Measurements from ENCODE around the gene BAZ1A.

DNA sequence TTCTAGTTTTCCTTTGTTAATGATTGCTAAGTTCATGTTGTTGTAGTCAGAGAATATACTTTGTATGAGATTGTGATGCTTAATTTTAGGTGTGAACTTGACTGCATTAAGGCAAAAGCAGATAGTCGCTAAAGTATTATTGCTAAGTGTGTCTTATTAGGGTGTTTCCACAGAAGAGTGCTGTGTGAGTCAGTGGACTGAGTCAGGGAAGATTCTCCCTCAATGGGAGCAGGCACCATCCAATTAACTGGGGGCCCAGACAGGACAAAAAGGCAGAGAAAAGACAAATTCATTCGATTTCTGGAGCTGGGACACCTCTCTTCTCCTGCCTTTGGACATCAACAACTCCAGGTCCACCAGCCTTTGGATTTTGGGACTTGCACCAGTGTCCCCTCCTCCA lies 48.5 kb downstream of the BAZ1A start:
- TF ChIP-seq, protein P1, sequence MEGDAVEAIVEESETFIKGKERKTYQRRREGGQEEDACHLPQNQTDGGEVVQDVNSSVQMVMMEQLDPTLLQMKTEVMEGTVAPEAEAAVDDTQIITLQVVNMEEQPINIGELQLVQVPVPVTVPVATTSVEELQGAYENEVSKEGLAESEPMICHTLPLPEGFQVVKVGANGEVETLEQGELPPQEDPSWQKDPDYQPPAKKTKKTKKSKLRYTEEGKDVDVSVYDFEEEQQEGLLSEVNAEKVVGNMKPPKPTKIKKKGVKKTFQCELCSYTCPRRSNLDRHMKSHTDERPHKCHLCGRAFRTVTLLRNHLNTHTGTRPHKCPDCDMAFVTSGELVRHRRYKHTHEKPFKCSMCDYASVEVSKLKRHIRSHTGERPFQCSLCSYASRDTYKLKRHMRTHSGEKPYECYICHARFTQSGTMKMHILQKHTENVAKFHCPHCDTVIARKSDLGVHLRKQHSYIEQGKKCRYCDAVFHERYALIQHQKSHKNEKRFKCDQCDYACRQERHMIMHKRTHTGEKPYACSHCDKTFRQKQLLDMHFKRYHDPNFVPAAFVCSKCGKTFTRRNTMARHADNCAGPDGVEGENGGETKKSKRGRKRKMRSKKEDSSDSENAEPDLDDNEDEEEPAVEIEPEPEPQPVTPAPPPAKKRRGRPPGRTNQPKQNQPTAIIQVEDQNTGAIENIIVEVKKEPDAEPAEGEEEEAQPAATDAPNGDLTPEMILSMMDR (IDR thresholded peaks at IDR 0.05): no peak
- TF ChIP-seq, protein P2, sequence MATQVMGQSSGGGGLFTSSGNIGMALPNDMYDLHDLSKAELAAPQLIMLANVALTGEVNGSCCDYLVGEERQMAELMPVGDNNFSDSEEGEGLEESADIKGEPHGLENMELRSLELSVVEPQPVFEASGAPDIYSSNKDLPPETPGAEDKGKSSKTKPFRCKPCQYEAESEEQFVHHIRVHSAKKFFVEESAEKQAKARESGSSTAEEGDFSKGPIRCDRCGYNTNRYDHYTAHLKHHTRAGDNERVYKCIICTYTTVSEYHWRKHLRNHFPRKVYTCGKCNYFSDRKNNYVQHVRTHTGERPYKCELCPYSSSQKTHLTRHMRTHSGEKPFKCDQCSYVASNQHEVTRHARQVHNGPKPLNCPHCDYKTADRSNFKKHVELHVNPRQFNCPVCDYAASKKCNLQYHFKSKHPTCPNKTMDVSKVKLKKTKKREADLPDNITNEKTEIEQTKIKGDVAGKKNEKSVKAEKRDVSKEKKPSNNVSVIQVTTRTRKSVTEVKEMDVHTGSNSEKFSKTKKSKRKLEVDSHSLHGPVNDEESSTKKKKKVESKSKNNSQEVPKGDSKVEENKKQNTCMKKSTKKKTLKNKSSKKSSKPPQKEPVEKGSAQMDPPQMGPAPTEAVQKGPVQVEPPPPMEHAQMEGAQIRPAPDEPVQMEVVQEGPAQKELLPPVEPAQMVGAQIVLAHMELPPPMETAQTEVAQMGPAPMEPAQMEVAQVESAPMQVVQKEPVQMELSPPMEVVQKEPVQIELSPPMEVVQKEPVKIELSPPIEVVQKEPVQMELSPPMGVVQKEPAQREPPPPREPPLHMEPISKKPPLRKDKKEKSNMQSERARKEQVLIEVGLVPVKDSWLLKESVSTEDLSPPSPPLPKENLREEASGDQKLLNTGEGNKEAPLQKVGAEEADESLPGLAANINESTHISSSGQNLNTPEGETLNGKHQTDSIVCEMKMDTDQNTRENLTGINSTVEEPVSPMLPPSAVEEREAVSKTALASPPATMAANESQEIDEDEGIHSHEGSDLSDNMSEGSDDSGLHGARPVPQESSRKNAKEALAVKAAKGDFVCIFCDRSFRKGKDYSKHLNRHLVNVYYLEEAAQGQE (IDR thresholded peaks at IDR 0.05; ENCODE audit: insufficient read depth in 1 of 2, low read depth in 2 of 2, low read length in 1 of 2): no peak

Data from Panc1 (cell line).